HG02852 (cell line): ENCODE data around the gene PRKAR1A.

ENCODE experiments used
- ATAC-seq: cut with Tn5 transposase; IDR thresholded peaks from one replicate; pipeline ENCODE4 v1.9.1; 2021; ENCODE audit warnings: mild to moderate bottlenecking, moderate library complexity; ENCODE audit not compliant: unreplicated experiment

Gene PRKAR1A

DNA sequence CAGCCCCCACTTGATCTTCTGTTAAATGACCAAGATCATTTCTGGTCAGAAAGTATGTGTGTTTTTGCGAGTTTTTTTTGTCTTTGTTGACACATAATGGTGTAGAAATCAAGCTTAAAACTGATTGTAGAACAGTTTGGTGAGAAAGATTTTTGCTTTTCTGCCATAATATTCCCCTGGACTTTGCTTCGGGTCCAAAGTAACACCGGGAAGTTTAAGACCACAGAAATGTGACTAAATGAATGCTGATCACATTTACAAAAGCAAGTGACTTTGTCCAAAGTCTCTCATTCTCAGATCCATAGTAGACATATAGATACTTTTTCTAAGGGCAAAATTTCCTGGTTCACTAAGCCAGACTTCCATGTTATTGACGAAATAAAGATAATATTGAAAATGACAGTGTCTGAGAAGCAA is 86.3 kb downstream of the PRKAR1A start:
- no peak for ATAC-seq

DNA sequence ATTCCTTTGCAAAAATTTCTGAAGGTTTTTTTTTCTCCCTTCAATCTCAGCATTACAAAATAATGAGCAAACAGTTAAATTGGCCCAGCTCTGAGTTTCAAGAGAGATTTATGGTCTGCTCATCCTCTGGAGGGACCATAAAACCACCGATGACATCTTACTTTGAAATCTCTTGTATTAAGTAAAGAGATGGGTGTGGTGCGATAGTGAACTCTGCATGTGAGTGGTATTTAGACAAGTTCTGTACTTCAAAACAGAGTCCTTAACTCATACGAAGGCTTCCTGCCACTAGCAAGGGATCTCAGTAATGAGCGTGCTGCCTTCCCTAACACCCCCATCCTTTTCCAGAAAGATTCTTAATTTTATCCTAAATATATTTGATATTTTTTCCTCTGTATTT is 86.9 kb downstream of the PRKAR1A start:
- no peak for ATAC-seq

DNA sequence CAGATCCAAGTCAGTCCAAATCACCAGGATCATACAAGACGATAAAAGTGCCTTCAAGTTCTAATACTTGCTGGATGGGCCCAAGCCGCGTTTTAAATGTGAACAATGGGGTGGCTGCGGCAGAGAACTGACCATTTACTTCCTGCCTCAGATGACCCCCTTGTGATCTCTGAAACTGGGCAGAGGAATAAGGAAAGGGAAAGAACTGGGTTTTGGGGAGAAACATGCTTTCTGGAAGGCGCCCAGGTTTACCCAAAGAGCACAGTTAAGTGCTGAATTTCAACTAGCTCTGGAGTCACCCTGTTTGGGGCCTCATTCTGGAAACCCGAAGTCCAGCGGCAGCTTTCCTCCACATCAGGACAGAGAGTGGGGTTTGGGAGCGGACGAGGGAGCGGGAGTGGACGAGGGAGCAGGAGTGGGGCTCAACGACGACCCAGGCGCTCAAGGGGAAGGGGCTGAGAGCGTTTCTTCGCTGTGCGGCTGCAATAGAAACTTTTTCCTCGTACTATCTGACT is 87.4 kb downstream of the PRKAR1A start:
- no peak for ATAC-seq

DNA sequence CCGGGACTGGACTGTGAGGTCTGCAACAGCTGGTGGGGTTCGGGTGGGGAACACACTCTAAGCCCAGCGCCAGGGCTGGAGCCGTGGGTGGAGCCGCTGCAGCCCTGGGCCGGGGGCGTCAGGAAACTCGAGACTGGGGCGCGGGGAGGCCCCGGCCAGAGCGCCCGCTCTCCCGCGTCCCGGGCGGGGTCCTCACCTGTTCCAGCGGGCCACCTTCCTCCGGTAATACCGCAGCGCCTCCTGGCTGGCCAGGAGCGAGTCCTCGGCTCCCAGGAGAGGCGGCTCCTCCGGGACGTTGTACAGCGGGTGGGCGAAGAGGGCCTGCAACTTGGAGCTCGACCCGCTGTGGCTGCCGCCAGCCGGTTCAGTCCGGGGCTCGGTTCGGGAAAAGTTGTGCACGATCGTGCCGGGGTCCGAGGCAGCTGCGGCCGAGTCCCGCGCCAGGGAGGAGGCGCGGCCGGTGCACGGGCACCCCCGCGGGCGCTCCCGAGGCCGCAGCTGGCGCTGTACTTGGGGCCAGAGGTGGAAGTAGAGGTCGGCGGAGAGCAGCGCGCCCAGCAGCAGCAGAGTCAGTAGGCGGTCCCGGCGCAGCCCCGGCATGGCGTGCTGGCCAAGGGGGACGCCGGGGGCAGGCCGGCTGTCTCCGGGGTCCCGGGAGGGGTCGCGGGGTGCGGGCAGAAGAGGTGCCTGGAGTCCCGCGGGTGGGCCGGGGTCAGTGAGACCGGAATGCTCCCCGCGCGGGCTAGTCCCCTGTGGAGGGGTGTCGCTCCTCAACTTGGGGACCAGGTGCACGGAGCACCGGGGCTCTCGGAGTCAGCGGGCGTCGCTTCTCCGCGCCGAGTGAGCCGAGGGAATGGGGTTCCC is 88.1 kb downstream of the PRKAR1A start:
- ATAC-seq: no peak
